Mesenchymal stem cell (in vitro differentiated cells and primary cell): ENCODE data around the gene GIGYF2.

ENCODE experiments used
- DNase-seq: peaks from one replicate; pipeline ENCODE4 v3.0.0-alpha.2; 2013
- H2AFZ ChIP-seq: one replicate; pipeline ENCODE4 v1.6.1; 2013; ENCODE audit warnings: low read depth, mild to moderate bottlenecking, control low read depth, inconsistent platforms, low read length, moderate library complexity
- H2AK5ac ChIP-seq: 2 replicates; pipeline ENCODE4 v1.6.1; 2013; ENCODE audit warnings: low read length, moderate library complexity, mild to moderate bottlenecking, inconsistent platforms; ENCODE audit not compliant: severe bottlenecking
- H2BK120ac ChIP-seq: one replicate; pipeline ENCODE4 v1.6.1; 2013; ENCODE audit warnings: low read depth, mild to moderate bottlenecking, inconsistent platforms, low read length, moderate library complexity
- H2BK12ac ChIP-seq, 2 experiments: one replicate each; pipeline ENCODE4 v1.6.1; 2013; ENCODE audit warnings: inconsistent platforms in 2 of 2, low read length in 2 of 2, mild to moderate bottlenecking in 2 of 2, moderate library complexity in 2 of 2, control low read depth in 1 of 2
- H2BK15ac ChIP-seq: one replicate; pipeline ENCODE4 v1.6.1; 2013; ENCODE audit warnings: mild to moderate bottlenecking, low read depth, inconsistent platforms; ENCODE audit not compliant: poor library complexity, severe bottlenecking
- H2BK5ac ChIP-seq: 2 replicates; pipeline ENCODE4 v1.6.1; 2013; ENCODE audit warnings: low read depth, mild to moderate bottlenecking, low read length, control low read depth, inconsistent platforms; ENCODE audit not compliant: poor library complexity, severe bottlenecking
- H3K14ac ChIP-seq, 2 experiments: one replicate each; pipeline ENCODE4 v1.6.1; 2013; ENCODE audit warnings: inconsistent platforms in 2 of 2, low read length in 2 of 2, control low read depth in 1 of 2, mild to moderate bottlenecking in 1 of 2, moderate library complexity in 1 of 2
- H3K18ac ChIP-seq, 2 experiments: one replicate each; pipeline ENCODE4 v1.6.1; 2013; ENCODE audit warnings: inconsistent platforms in 2 of 2, low read length in 2 of 2, control low read depth in 1 of 2, low read depth in 1 of 2, mild to moderate bottlenecking in 1 of 2
- H3K23ac ChIP-seq, 2 experiments: one replicate each; pipeline ENCODE4 v1.6.1; 2013; ENCODE audit warnings: inconsistent platforms in 2 of 2, low read length in 2 of 2, mild to moderate bottlenecking in 2 of 2, moderate library complexity in 2 of 2, control low read depth in 1 of 2
- H3K27ac ChIP-seq: 2 replicates; pipeline ENCODE4 v1.5.1; 2013; ENCODE audit warnings: mild to moderate bottlenecking, moderate library complexity, low read length, control low read depth, inconsistent platforms; ENCODE audit not compliant: poor library complexity, severe bottlenecking
- H3K27me3 ChIP-seq, 2 experiments: 2 replicates each; pipeline versions ENCODE4 v1.6.1 to v1.7.0; 2013; ENCODE audit warnings: low read length in 2 of 2, mild to moderate bottlenecking in 2 of 2, moderate library complexity in 2 of 2, control low read depth in 1 of 2, inconsistent platforms in 1 of 2; ENCODE audit not compliant: control insufficient read depth in 1 of 2, insufficient read depth in 1 of 2
- H3K36me3 ChIP-seq, 2 experiments: 2 replicates each; pipeline versions ENCODE4 v1.6.1 to v1.7.0; 2013; ENCODE audit warnings: low read length in 2 of 2, control low read depth in 1 of 2, inconsistent platforms in 1 of 2, low read depth in 1 of 2, mild to moderate bottlenecking in 1 of 2; ENCODE audit not compliant: insufficient read depth in 2 of 2, control insufficient read depth in 1 of 2
- H3K4ac ChIP-seq, 2 experiments: one replicate each; pipeline ENCODE4 v1.6.1; 2013; ENCODE audit warnings: inconsistent platforms in 2 of 2, low read length in 2 of 2, mild to moderate bottlenecking in 2 of 2, moderate library complexity in 2 of 2, control low read depth in 1 of 2, low read depth in 1 of 2
- H3K4me1 ChIP-seq: 2 replicates; pipeline ENCODE4 v1.6.1; 2013; ENCODE audit warnings: low read depth, low read length, control low read depth; ENCODE audit not compliant: control insufficient read depth, insufficient read depth
- H3K4me2 ChIP-seq: 2 replicates; pipeline ENCODE4 v1.6.1; 2013; ENCODE audit warnings: low read length, mild to moderate bottlenecking, inconsistent platforms; ENCODE audit not compliant: poor library complexity, severe bottlenecking
- H3K4me3 ChIP-seq, 2 experiments: 2 replicates each; pipeline versions ENCODE4 v1.5.1 to v1.7.0; 2013; ENCODE audit warnings: low read length in 2 of 2, mild to moderate bottlenecking in 2 of 2, control low read depth in 1 of 2, low read depth in 1 of 2; ENCODE audit not compliant: insufficient read depth in 1 of 2
- H3K79me1 ChIP-seq: replicated peaks from 2 replicates; pipeline ENCODE4 v1.6.1; 2013; ENCODE audit warnings: mild to moderate bottlenecking, control low read depth, low read length, inconsistent platforms; ENCODE audit not compliant: poor library complexity, severe bottlenecking
- H3K9ac ChIP-seq: 2 replicates; pipeline ENCODE4 v1.7.0; 2013; ENCODE audit warnings: mild to moderate bottlenecking, low read length, moderate library complexity
- H3K9me3 ChIP-seq: 2 replicates; pipeline ENCODE4 v1.7.0; 2013; ENCODE audit warnings: mild to moderate bottlenecking, low read length; ENCODE audit not compliant: control insufficient read depth
- H4K8ac ChIP-seq: one replicate; pipeline ENCODE4 v1.6.1; 2013; ENCODE audit warnings: inconsistent platforms, mild to moderate bottlenecking, low read length, moderate library complexity
- H4K91ac ChIP-seq: one replicate; pipeline ENCODE4 v1.6.1; 2013; ENCODE audit warnings: mild to moderate bottlenecking, low read length, inconsistent platforms
- WGBS: methylation state at CpG from one replicate; pipeline ENCODE4 v1.1.7; 2013; ENCODE audit warnings: mixed read lengths; 5-methylcytosine and 5-hydroxymethylcytosine counted together

Gene GIGYF2

GRCh38 chr2:232757905-232758304 lies 60.8 kb downstream of the GIGYF2 start:
- no CpG with 5 or more reads among the region's 2 CpGs for WGBS

DNA sequence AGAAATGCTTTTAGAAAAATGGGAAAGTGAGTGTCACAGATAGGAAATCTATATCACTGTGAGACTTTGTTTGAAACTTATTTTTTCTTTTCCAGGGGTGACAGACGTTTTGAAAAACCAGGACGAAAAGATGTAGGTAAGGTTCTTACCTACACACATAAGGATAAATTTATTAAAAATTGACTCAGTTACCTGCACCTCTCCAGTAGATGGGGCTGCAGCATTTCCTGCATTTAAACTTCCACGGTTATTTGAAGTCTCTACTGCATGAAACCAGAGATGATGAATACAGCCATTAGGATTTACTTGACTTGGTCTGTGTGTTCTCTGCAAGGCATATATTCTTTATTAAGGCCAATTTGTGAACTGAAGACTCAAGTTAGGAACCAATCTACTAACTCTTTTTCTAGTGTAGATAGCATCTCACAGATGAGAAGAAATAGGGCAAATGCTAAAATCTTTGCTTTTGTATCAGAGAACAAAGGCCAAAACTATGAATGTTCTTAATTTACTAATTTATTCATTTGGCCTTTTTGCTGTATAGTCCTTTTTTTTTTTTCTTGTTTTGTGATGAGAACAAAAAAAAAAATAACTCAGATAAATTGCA lies 64.3 kb downstream of the GIGYF2 start:
- H2AFZ ChIP-seq = no peak overlapping the region
- H3K23ac ChIP-seq = no peak overlapping the region
- no peak overlapping the region for H3K9ac ChIP-seq
- no peak overlapping the region for H3K4me3 ChIP-seq
- H2BK5ac ChIP-seq = no peak overlapping the region
- no peak overlapping the region for H2BK120ac ChIP-seq
- H3K9me3 ChIP-seq = no peaks in the 10 kb centered on the region
- no peak overlapping the region for H2BK15ac ChIP-seq
- no peak overlapping the region for H4K8ac ChIP-seq
- no peak overlapping the region for H3K18ac ChIP-seq
- peaks cover 14 to 85% of the 10 kb centered on the region in 2 experiments for H3K36me3 ChIP-seq
- H3K27me3 ChIP-seq = no peaks in the 10 kb centered on the region
- H3K14ac ChIP-seq = no peak overlapping the region
- no peak overlapping the region for H3K4ac ChIP-seq
- no peak overlapping the region for H3K27ac ChIP-seq
- H4K91ac ChIP-seq = no peak overlapping the region
- no peak overlapping the region for H2BK12ac ChIP-seq
- no peak overlapping the region for H3K4me2 ChIP-seq
- peak; percentile 29 for DNase-seq
- H3K4me1 ChIP-seq = no peaks in the 10 kb centered on the region
- no CpG with 5 or more reads among the region's 3 CpGs for WGBS
- H2AK5ac ChIP-seq = no peak overlapping the region
- peaks cover 10% of the 10 kb centered on the region for H3K79me1 ChIP-seq

More at GRCh38 chr2:232757905-232758304, 60.8 kb downstream of the GIGYF2 start:
- Histone ChIP-seq H3K4me2 (no peak overlapping the region), H2BK15ac (no peak overlapping the region), H3K36me3 (peaks cover 11 to 83% of the 10 kb centered on the region in 2 experiments), H3K9ac (no peak overlapping the region), H4K91ac (no peak overlapping the region), H3K23ac (no peak overlapping the region), H3K18ac (no peak overlapping the region), H2BK12ac (no peak overlapping the region), H2BK120ac (no peak overlapping the region), H4K8ac (no peak overlapping the region), H3K4ac (no peak overlapping the region), H3K9me3 (no peaks in the 10 kb centered on the region), H2AFZ (no peak overlapping the region), H2AK5ac (no peak overlapping the region), H3K79me1 (peaks cover 12% of the 10 kb centered on the region), H3K4me3 (no peak overlapping the region), H3K4me1 (no peaks in the 10 kb centered on the region), H2BK5ac (no peak overlapping the region), H3K27me3 (no peaks in the 10 kb centered on the region), H3K27ac (no peak overlapping the region), H3K14ac (no peak overlapping the region)
- DNase-seq = no peak

- Histone ChIP-seq H3K4me2 (no peak overlapping the region), H2BK5ac (no peak overlapping the region), H2AFZ (no peak overlapping the region), H3K79me1 (peaks cover 15% of the 10 kb centered on the region), H3K4ac (no peak overlapping the region), H2BK15ac (no peak overlapping the region), H4K8ac (no peak overlapping the region), H3K4me1 (no peaks in the 10 kb centered on the region), H2AK5ac (no peak overlapping the region), H3K36me3 (peaks cover 10 to 84% of the 10 kb centered on the region in 2 experiments), H3K14ac (no peak overlapping the region), H3K18ac (no peak overlapping the region), H3K9ac (no peak overlapping the region), H4K91ac (no peak overlapping the region), H2BK120ac (no peak overlapping the region), H3K27ac (no peak overlapping the region), H3K23ac (no peak overlapping the region), H3K27me3 (no peaks in the 10 kb centered on the region), H3K9me3 (no peaks in the 10 kb centered on the region), H3K4me3 (no peak overlapping the region), H2BK12ac (no peak overlapping the region)
- no peak for DNase-seq
- 98% methylated on average over 1 of the region's 1 CpG for whole genome bisulfite sequencing
These were observed 70.7 kb downstream of the GIGYF2 start for GRCh38 chr2:232767866-232768265.

- Histone ChIP-seq H3K4me2 (no peak overlapping the region), H2BK12ac (no peak overlapping the region), H3K23ac (no peak overlapping the region), H2BK5ac (no peak overlapping the region), H2BK120ac (no peak overlapping the region), H3K4me3 (no peak overlapping the region), H3K79me1 (peaks cover 15% of the 10 kb centered on the region), H3K36me3 (peaks cover 3 to 84% of the 10 kb centered on the region in 2 experiments), H3K9ac (no peak overlapping the region), H3K4me1 (no peaks in the 10 kb centered on the region), H3K14ac (no peak overlapping the region), H2AK5ac (no peak overlapping the region), H3K27me3 (no peaks in the 10 kb centered on the region), H4K91ac (no peak overlapping the region), H3K9me3 (no peaks in the 10 kb centered on the region), H2AFZ (no peak overlapping the region), H3K4ac (no peak overlapping the region), H4K8ac (no peak overlapping the region), H3K27ac (no peak overlapping the region), H2BK15ac (no peak overlapping the region), H3K18ac (no peak overlapping the region)
- DNase-seq = no peak
These were observed 73.1 kb downstream of the GIGYF2 start for GRCh38 chr2:232770207-232770606.
